HG03460 (cell line): Measurements from ENCODE around the gene SMYD3.

Experiments
- ATAC-seq: cut with Tn5 transposase; IDR thresholded peaks from one replicate; pipeline ENCODE4 v1.9.1; 2021; ENCODE audit not compliant: unreplicated experiment

The SMYD3 gene

GRCh38 chr1:246281195-246281594 is 225.9 kb downstream of the SMYD3 start:
- no peak for ATAC-seq

GRCh38 chr1:246280551-246280950 is 226.5 kb downstream of the SMYD3 start:
- ATAC-seq: no peak

- no peak for ATAC-seq
These were observed 227.7 kb downstream of the SMYD3 start for GRCh38 chr1:246279402-246279801.

GRCh38 chr1:246278371-246278770 is 228.7 kb downstream of the SMYD3 start:
- ATAC-seq: no peak

- ATAC-seq: no peak
These were observed 232.0 kb downstream of the SMYD3 start for GRCh38 chr1:246275036-246275435.

- ATAC-seq: no peak
These were observed 232.9 kb downstream of the SMYD3 start for GRCh38 chr1:246274186-246274585.

GRCh38 chr1:246271516-246271915 is 235.6 kb downstream of the SMYD3 start:
- no peak for ATAC-seq

- ATAC-seq: peak; percentile 87
These were observed 236.8 kb downstream of the SMYD3 start for GRCh38 chr1:246270236-246270635.

- ATAC-seq: no peak
These were observed 237.6 kb downstream of the SMYD3 start for GRCh38 chr1:246269466-246269865.

- no peak for ATAC-seq
These were observed 239.2 kb downstream of the SMYD3 start for GRCh38 chr1:246267896-246268295.

- no peak for ATAC-seq
These were observed 239.7 kb downstream of the SMYD3 start for GRCh38 chr1:246267426-246267825.

- ATAC-seq: no peak
These were observed 241.6 kb downstream of the SMYD3 start for GRCh38 chr1:246265481-246265880.

- no peak for ATAC-seq
These were observed 244.8 kb downstream of the SMYD3 start for GRCh38 chr1:246262281-246262680.

GRCh38 chr1:246261639-246262038 is 245.4 kb downstream of the SMYD3 start:
- no peak for ATAC-seq

- ATAC-seq: no peak
These were observed 248.8 kb downstream of the SMYD3 start for GRCh38 chr1:246258250-246258649.

- no peak for ATAC-seq
These were observed 251.3 kb downstream of the SMYD3 start for GRCh38 chr1:246255773-246256172.

GRCh38 chr1:246254854-246255253 is 252.2 kb downstream of the SMYD3 start:
- ATAC-seq: peak; percentile 67

GRCh38 chr1:246246430-246246829 is 260.6 kb downstream of the SMYD3 start:
- ATAC-seq: no peak

- no peak for ATAC-seq
These were observed 261.5 kb downstream of the SMYD3 start for GRCh38 chr1:246245541-246245940.

- no peak for ATAC-seq
These were observed 275.0 kb downstream of the SMYD3 start for GRCh38 chr1:246232126-246232525.

GRCh38 chr1:246226041-246226440 is 281.0 kb downstream of the SMYD3 start:
- no peak for ATAC-seq

- no peak for ATAC-seq
These were observed 285.4 kb downstream of the SMYD3 start for GRCh38 chr1:246221485-246222255.

- no peak for ATAC-seq
These were observed 286.5 kb downstream of the SMYD3 start for GRCh38 chr1:246220495-246221065.
